DOHH2 (cell line): ENCODE measurements around the gene SFRP2.

ENCODE experiments used
- H3F3A ChIP-seq: fragments of 200-600 bp; sonication (generic), shearing (Covaris generic); 2 replicates; pipeline ENCODE4 v1.6.0; 2016; ENCODE audit warnings: antibody characterized with exemption, mild to moderate bottlenecking; ENCODE audit not compliant: control insufficient read depth, insufficient read depth
- H3K27ac ChIP-seq: fragments of 200-600 bp; sonication (generic); 2 replicates; pipeline ENCODE4 v1.5.1; 2014; ENCODE audit warnings: low read depth, mild to moderate bottlenecking, low read length, moderate library complexity
- H3K27me3 ChIP-seq: fragments of 200-600 bp; sonication (generic); 2 replicates; pipeline ENCODE4 v1.6.1; 2014; ENCODE audit warnings: mild to moderate bottlenecking, low read length, mixed read lengths; ENCODE audit not compliant: control insufficient read depth
- H3K36me3 ChIP-seq: fragments of 200-600 bp; sonication (generic); 2 replicates; pipeline ENCODE4 v1.6.1; 2014; ENCODE audit warnings: mild to moderate bottlenecking, low read length, moderate library complexity, mixed read lengths; ENCODE audit not compliant: control insufficient read depth
- H3K4me1 ChIP-seq: fragments of 200-600 bp; sonication (generic); 2 replicates; pipeline ENCODE4 v1.6.1; 2014; ENCODE audit warnings: mild to moderate bottlenecking, low read length, mixed read lengths; ENCODE audit not compliant: control insufficient read depth
- H3K4me2 ChIP-seq: fragments of 200-600 bp; sonication (generic); 2 replicates; pipeline ENCODE4 v1.6.0; 2014; ENCODE audit warnings: mild to moderate bottlenecking, low read length, moderate library complexity
- H3K4me3 ChIP-seq: fragments of 200-600 bp; sonication (generic); 2 replicates; pipeline ENCODE4 v1.5.1; 2014; ENCODE audit warnings: mild to moderate bottlenecking, low read length, mixed read lengths
- H3K79me2 ChIP-seq: fragments of 200-600 bp; sonication (generic); 2 replicates; pipeline ENCODE4 v1.6.1; 2014; ENCODE audit warnings: mild to moderate bottlenecking, low read length, mixed read lengths; ENCODE audit not compliant: control insufficient read depth
- H3K9me2 ChIP-seq: fragments of 200-600 bp; sonication (generic); replicated peaks from 2 replicates; pipeline ENCODE4 v1.6.1; 2014; ENCODE audit warnings: mild to moderate bottlenecking, low read length, mixed read lengths; ENCODE audit not compliant: control insufficient read depth
- H3K9me3 ChIP-seq: fragments of 200-600 bp; sonication (generic); 2 replicates; pipeline ENCODE4 v1.6.1; 2014; ENCODE audit warnings: antibody characterized with exemption, low read length, mixed read lengths; ENCODE audit not compliant: control insufficient read depth, insufficient read depth
- H4K20me1 ChIP-seq: fragments of 200-600 bp; sonication (generic); 2 replicates; pipeline ENCODE4 v1.6.0; 2014; ENCODE audit warnings: low read depth, mild to moderate bottlenecking, antibody characterized with exemption, low read length, moderate library complexity; ENCODE audit not compliant: control insufficient read depth, insufficient read depth
- EZH2phosphoT487 ChIP-seq: fragments of 200-600 bp; sonication (generic); IDR thresholded peaks from 2 replicates; pipeline ENCODE4 v1.6.1; 2017; ENCODE audit warnings: borderline replicate concordance, mild to moderate bottlenecking, antibody characterized with exemption, low read length, moderate library complexity, mixed read lengths
- TF ChIP-seq, protein P1 (sequence below): fragments of 200-600 bp; sonication (generic); IDR thresholded peaks from one replicate; pipeline ENCODE4 v1.5.1; 2014; ENCODE audit warnings: antibody characterized with exemption, mild to moderate bottlenecking, low read depth, low read length; ENCODE audit not compliant: poor library complexity, severe bottlenecking

Gene SFRP2

DNA sequence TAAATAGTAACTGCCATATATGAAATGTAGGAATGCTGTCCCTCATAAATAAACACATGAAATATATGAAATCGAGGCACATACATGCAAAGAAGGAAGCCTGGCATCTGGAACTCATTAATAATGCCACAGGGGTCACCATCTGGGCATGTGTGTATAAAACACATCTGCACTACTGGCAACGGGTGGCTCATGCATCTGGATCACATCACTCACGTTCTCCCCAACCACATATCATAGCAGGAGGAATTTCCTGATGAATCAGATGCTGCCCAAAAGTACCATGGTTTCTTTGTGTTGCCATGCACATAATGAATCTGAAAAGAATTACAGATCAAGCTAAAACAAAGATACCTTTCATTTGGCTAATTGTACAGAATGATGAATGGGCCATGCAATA, 57.6 kb downstream of the SFRP2 start:
- H3K27ac ChIP-seq = no peak overlapping the region
- H3K4me1 ChIP-seq = peaks cover 51% of the 10 kb centered on the region
- no peak overlapping the region for H3K4me3 ChIP-seq
- H3F3A ChIP-seq = no peaks in the 10 kb centered on the region
- TF ChIP-seq, protein P1, sequence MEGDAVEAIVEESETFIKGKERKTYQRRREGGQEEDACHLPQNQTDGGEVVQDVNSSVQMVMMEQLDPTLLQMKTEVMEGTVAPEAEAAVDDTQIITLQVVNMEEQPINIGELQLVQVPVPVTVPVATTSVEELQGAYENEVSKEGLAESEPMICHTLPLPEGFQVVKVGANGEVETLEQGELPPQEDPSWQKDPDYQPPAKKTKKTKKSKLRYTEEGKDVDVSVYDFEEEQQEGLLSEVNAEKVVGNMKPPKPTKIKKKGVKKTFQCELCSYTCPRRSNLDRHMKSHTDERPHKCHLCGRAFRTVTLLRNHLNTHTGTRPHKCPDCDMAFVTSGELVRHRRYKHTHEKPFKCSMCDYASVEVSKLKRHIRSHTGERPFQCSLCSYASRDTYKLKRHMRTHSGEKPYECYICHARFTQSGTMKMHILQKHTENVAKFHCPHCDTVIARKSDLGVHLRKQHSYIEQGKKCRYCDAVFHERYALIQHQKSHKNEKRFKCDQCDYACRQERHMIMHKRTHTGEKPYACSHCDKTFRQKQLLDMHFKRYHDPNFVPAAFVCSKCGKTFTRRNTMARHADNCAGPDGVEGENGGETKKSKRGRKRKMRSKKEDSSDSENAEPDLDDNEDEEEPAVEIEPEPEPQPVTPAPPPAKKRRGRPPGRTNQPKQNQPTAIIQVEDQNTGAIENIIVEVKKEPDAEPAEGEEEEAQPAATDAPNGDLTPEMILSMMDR = no peak
- TF ChIP-seq EZH2phosphoT487 = no peak
- H4K20me1 ChIP-seq = no peaks in the 10 kb centered on the region
- no peaks in the 10 kb centered on the region for H3K9me2 ChIP-seq
- H3K79me2 ChIP-seq = no peaks in the 10 kb centered on the region
- H3K36me3 ChIP-seq = no peaks in the 10 kb centered on the region
- no peaks in the 10 kb centered on the region for H3K27me3 ChIP-seq
- H3K9me3 ChIP-seq = no peaks in the 10 kb centered on the region
- no peak overlapping the region for H3K4me2 ChIP-seq
